Measurements from ENCODE around the gene WIZ. TPM values are rescaled to one million over a fixed set of nuclear protein-coding genes. Genes with fewer than 3 reads are reported as not detected.
A peak's percentile ranks its signal among the peaks of the same experiment; 100 is the strongest.

Gene WIZ
- total RNA-seq, 2 donors from 2014 or later: 16.1 to 111 TPM

GRCh38 chr19:15421136-15421695, 28.5 kb downstream of the WIZ start:
- ATAC-seq (no peak), DNase-seq (no peak)
- H3K36me3 ChIP-seq (replicated peaks in 1 of 2; ENCODE audit: insufficient read depth in 1 of 2, low read depth in 2 of 2): peaks cover 11 to 23% of the 10 kb centered on the region in 2 donors
- whole genome bisulfite sequencing, 2 donors: 80 to 84% methylated on average over 12 of the region's 12 CpGs
- peak overlapping the region in 1 of 4 donors; percentile 16 for H3K27ac ChIP-seq
- H3K9me3 ChIP-seq: no peaks in the 10 kb centered on the region
- intact Hi-C loops (cut with DNase I): no loop called here
- TF ChIP-seq, protein P1, sequence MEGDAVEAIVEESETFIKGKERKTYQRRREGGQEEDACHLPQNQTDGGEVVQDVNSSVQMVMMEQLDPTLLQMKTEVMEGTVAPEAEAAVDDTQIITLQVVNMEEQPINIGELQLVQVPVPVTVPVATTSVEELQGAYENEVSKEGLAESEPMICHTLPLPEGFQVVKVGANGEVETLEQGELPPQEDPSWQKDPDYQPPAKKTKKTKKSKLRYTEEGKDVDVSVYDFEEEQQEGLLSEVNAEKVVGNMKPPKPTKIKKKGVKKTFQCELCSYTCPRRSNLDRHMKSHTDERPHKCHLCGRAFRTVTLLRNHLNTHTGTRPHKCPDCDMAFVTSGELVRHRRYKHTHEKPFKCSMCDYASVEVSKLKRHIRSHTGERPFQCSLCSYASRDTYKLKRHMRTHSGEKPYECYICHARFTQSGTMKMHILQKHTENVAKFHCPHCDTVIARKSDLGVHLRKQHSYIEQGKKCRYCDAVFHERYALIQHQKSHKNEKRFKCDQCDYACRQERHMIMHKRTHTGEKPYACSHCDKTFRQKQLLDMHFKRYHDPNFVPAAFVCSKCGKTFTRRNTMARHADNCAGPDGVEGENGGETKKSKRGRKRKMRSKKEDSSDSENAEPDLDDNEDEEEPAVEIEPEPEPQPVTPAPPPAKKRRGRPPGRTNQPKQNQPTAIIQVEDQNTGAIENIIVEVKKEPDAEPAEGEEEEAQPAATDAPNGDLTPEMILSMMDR (IDR thresholded peaks at IDR 0.05): no peak
- TF ChIP-seq POLR2A (IDR thresholded peaks at IDR 0.05): no peak
- H3K27me3 ChIP-seq: no peaks in the 10 kb centered on the region
- H3K4me3 ChIP-seq: no peak overlapping the region
- H3K4me1 ChIP-seq: peaks cover 40% of the 10 kb centered on the region

DNA sequence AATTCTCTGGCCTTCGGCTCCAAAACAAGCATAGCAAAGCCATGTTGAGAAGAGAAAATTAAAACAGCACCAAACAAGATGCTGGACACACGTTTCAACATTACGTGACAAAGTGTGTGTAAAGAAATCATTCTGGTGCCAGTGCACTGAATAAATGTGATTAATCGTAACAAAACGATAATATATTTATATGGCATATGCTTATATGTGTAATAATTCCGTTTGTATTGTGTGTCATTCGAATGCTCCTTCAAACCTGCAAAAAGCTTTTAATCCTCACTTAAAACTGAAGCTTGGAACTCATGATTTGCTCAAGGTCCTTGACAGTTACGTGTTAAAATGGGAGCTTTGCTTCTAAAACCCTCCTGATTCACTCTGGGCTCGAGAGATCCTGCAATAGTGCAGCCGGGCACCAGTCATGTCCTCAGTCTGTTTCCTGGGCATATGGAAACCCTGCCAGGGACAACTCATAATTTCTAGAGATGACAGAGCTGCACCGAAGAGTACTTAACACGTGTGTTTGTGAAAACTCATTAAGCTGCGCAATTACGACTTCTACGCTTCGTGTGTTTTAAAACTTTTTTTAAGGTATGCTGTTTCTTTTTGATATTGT, 30.2 kb downstream of the WIZ start:
- peaks cover 11 to 13% of the 10 kb centered on the region in 2 donors for H3K36me3 ChIP-seq (replicated peaks in 1 of 2; ENCODE audit: insufficient read depth in 1 of 2, low read depth in 2 of 2)
- H3K9me3 ChIP-seq: no peaks in the 10 kb centered on the region
- H3K27ac ChIP-seq: peak overlapping the region; percentile 13 to 94 (median 56)
- DNase-seq (peak in 1 of 4 donors; percentile 15), ATAC-seq (no peak)
- H3K4me1 ChIP-seq: peaks cover 54% of the 10 kb centered on the region
- no peaks in the 10 kb centered on the region for H3K27me3 ChIP-seq
- WGBS, 2 donors: 9 to 10% methylated on average over 16 of the region's 16 CpGs
- H3K4me3 ChIP-seq: peak overlapping the region in 1 of 2 donors; percentile 15
- TF ChIP-seq, protein P1 (IDR thresholded peaks at IDR 0.05): no peak
- TF ChIP-seq POLR2A (IDR thresholded peaks at IDR 0.05): no peak
- intact Hi-C loops (cut with DNase I): no loop called here

- TF ChIP-seq POLR2A (IDR thresholded peaks at IDR 0.05): peak; percentile 81 to 96 (median 93)
- TF ChIP-seq, protein P1 (IDR thresholded peaks at IDR 0.05): peak in 6 of 7 experiments; percentile 36 to 82 (median 78)
- WGBS, 2 donors: 1% methylated on average over 33 to 57 of the region's 61 CpGs
- peak within 1 kb of the TSS; percentile 75 to 94 (median 91) for H3K27ac ChIP-seq
- H3K4me3 ChIP-seq: peak within 1 kb of the TSS; percentile 71 to 97
- peaks cover 6 to 9% of the 10 kb centered on the region in 2 donors for H3K36me3 ChIP-seq (replicated peaks in 1 of 2; ENCODE audit: insufficient read depth in 1 of 2, low read depth in 2 of 2)
- no peaks in the 10 kb centered on the region for H3K27me3 ChIP-seq
- DNase-seq (peak; percentile 99 to 100 (median 100)), ATAC-seq (peak; percentile 99)
- peaks cover 61% of the 10 kb centered on the region for H3K4me1 ChIP-seq
- intact Hi-C loops (cut with DNase I): no loop called here
- H3K9me3 ChIP-seq: no peaks in the 10 kb centered on the region
Measured at GRCh38 chr19:15418579-15419412, 31.0 kb downstream of the WIZ start, which contains the start of gene AKAP8L. TSS of gene AKAP8L (minus strand) at chr19:15418988. CDS start at chr19:15418923, 65 bp downstream.

GRCh38 chr19:15418231-15418578, 31.6 kb downstream of the WIZ start:
- 1% methylated on average over 16 of the region's 16 CpGs for WGBS, 2 donors
- H3K27me3 ChIP-seq: no peaks in the 10 kb centered on the region
- H3K36me3 ChIP-seq (replicated peaks in 1 of 2; ENCODE audit: insufficient read depth in 1 of 2, low read depth in 2 of 2): peaks cover 1 to 3% of the 10 kb centered on the region in 2 donors
- DNase-seq (peak; percentile 23 to 39 (median 28)), ATAC-seq (no peak)
- intact Hi-C loops (cut with DNase I): no loop called here
- peak overlapping the region; percentile 75 to 94 (median 91) for H3K27ac ChIP-seq
- TF ChIP-seq, protein P1 (IDR thresholded peaks at IDR 0.05): no peak
- TF ChIP-seq POLR2A (IDR thresholded peaks at IDR 0.05): no peak
- H3K9me3 ChIP-seq: no peaks in the 10 kb centered on the region
- H3K4me1 ChIP-seq: peaks cover 67% of the 10 kb centered on the region
- peak overlapping the region; percentile 71 to 97 for H3K4me3 ChIP-seq
